H9 (cell line): Measurements from ENCODE around the gene NRP1. TPM values are rescaled to one million over a fixed set of nuclear protein-coding genes. Genes with fewer than 3 reads are reported as not detected.

Experiments used
- DNase-seq: peaks from one replicate; pipeline ENCODE4 v3.0.0-alpha.2; 2017
- H2AFZ ChIP-seq: one replicate; pipeline ENCODE4 v1.6.1; 2013; ENCODE audit warnings: mild to moderate bottlenecking, low read length, control low read depth, moderate library complexity
- H2AK5ac ChIP-seq: 2 replicates; pipeline ENCODE4 v1.6.1; 2013; ENCODE audit warnings: low read length, control low read depth, mixed read lengths; ENCODE audit not compliant: insufficient read length
- H2BK120ac ChIP-seq: one replicate; pipeline ENCODE4 v1.6.1; 2013; ENCODE audit warnings: low read depth, mild to moderate bottlenecking, low read length, control low read depth, inconsistent platforms; ENCODE audit not compliant: poor library complexity, severe bottlenecking
- H2BK12ac ChIP-seq: 2 replicates; pipeline ENCODE4 v1.6.1; 2013; ENCODE audit warnings: low read length, control low read depth, mixed read lengths, low read depth; ENCODE audit not compliant: insufficient read length
- H2BK15ac ChIP-seq: 2 replicates; pipeline ENCODE4 v1.6.1; 2013; ENCODE audit warnings: low read depth, low read length, control low read depth
- H2BK20ac ChIP-seq: one replicate; pipeline ENCODE4 v1.6.1; 2013; ENCODE audit warnings: low read depth, mild to moderate bottlenecking, low read length, control low read depth, inconsistent platforms; ENCODE audit not compliant: poor library complexity, severe bottlenecking
- H2BK5ac ChIP-seq: 2 replicates; pipeline ENCODE4 v1.6.1; 2013; ENCODE audit warnings: low read length, control low read depth, mixed read lengths; ENCODE audit not compliant: insufficient read length
- H3K14ac ChIP-seq: 2 replicates; pipeline ENCODE4 v1.6.1; 2013; ENCODE audit warnings: low read length, control low read depth; ENCODE audit not compliant: insufficient read depth
- H3K18ac ChIP-seq: 2 replicates; pipeline ENCODE4 v1.6.1; 2013; ENCODE audit warnings: low read depth, mild to moderate bottlenecking, mixed read lengths, low read length, control low read depth; ENCODE audit not compliant: insufficient read length
- H3K23ac ChIP-seq: 2 replicates; pipeline ENCODE4 v1.6.1; 2013; ENCODE audit warnings: low read length, control low read depth, mixed read lengths, low read depth; ENCODE audit not compliant: insufficient read length
- H3K23me2 ChIP-seq: 2 replicates; pipeline ENCODE4 v1.6.1; 2013; ENCODE audit warnings: low read depth, mild to moderate bottlenecking, mixed read lengths, low read length, control low read depth; ENCODE audit not compliant: insufficient read length, poor library complexity, severe bottlenecking
- H3K27ac ChIP-seq: 2 replicates; pipeline ENCODE4 v1.5.1; 2013; ENCODE audit warnings: low read length, control low read depth, mixed read lengths, low read depth; ENCODE audit not compliant: insufficient read length
- H3K27me3 ChIP-seq: 2 replicates; pipeline ENCODE4 v1.6.1; 2013; ENCODE audit warnings: low read length, control low read depth, inconsistent platforms; ENCODE audit not compliant: insufficient read depth
- H3K4ac ChIP-seq: 2 replicates; pipeline ENCODE4 v1.6.1; 2013; ENCODE audit warnings: low read depth, mild to moderate bottlenecking, control low read depth, inconsistent platforms, low read length, moderate library complexity
- H3K4me1 ChIP-seq: 2 replicates; pipeline ENCODE4 v1.6.1; 2013; ENCODE audit warnings: low read length, control low read depth, inconsistent platforms; ENCODE audit not compliant: insufficient read depth
- H3K4me2 ChIP-seq: 2 replicates; pipeline ENCODE4 v1.6.1; 2013; ENCODE audit warnings: low read length, control low read depth, mixed read lengths; ENCODE audit not compliant: insufficient read length, insufficient read depth
- H3K56ac ChIP-seq: 2 replicates; pipeline ENCODE4 v1.6.1; 2013; ENCODE audit warnings: low read depth, mild to moderate bottlenecking, mixed read lengths, low read length, control low read depth; ENCODE audit not compliant: insufficient read length
- H3K79me1 ChIP-seq: 2 replicates; pipeline ENCODE4 v1.6.1; 2013; ENCODE audit warnings: low read depth, mild to moderate bottlenecking, moderate library complexity, low read length, control low read depth, inconsistent platforms; ENCODE audit not compliant: insufficient read depth, poor library complexity, severe bottlenecking
- H3K79me2 ChIP-seq: 2 replicates; pipeline ENCODE4 v1.6.1; 2013; ENCODE audit warnings: low read length, control low read depth, inconsistent platforms; ENCODE audit not compliant: insufficient read depth
- H3K9ac ChIP-seq: 2 replicates; pipeline ENCODE4 v1.6.1; 2013; ENCODE audit warnings: low read length, control low read depth, mixed read lengths; ENCODE audit not compliant: insufficient read length; ENCODE audit errors: extremely low read depth
- H3K9me3 ChIP-seq: one replicate; pipeline ENCODE4 v1.6.1; 2013; ENCODE audit warnings: low read depth, low read length, inconsistent platforms; ENCODE audit not compliant: control insufficient read depth
- H3T11ph ChIP-seq: one replicate; pipeline ENCODE4 v1.6.1; 2013; ENCODE audit warnings: mild to moderate bottlenecking, low read length, control low read depth, inconsistent platforms
- H4K20me1 ChIP-seq: one replicate; pipeline ENCODE4 v1.6.1; 2013; ENCODE audit not compliant: control insufficient read depth, insufficient read length, insufficient read depth
- H4K5ac ChIP-seq: 2 replicates; pipeline ENCODE4 v1.6.1; 2013; ENCODE audit warnings: low read depth, mild to moderate bottlenecking, mixed read lengths, low read length, control low read depth; ENCODE audit not compliant: insufficient read length
- H4K8ac ChIP-seq: replicated peaks from 2 replicates; pipeline ENCODE4 v1.6.1; 2013; ENCODE audit warnings: low read length, control low read depth, mixed read lengths, low read depth; ENCODE audit not compliant: insufficient read length
- H4K91ac ChIP-seq: 2 replicates; pipeline ENCODE4 v1.6.1; 2013; ENCODE audit warnings: low read depth, mild to moderate bottlenecking, moderate library complexity, mixed read lengths, low read length, control low read depth; ENCODE audit not compliant: insufficient read length
- H3K27ac Mint-ChIP-seq, 3 experiments: 2 replicates in 2 of 3; 3 replicates in 1 of 3; pipeline ENCODE4 v1.8.0; 2020 to 2021; ENCODE audit warnings: mixed read lengths in 3 of 3, mild to moderate bottlenecking in 1 of 3, moderate library complexity in 1 of 3
- H3K27me3 Mint-ChIP-seq: 2 replicates; pipeline ENCODE4 v1.8.0; 2021; ENCODE audit warnings: low read depth, mild to moderate bottlenecking, moderate library complexity, mixed read lengths
- H3K36me3 Mint-ChIP-seq, 3 experiments: 2 replicates in 2 of 3; 3 replicates in 1 of 3; pipeline ENCODE4 v1.8.0; 2020 to 2021; ENCODE audit warnings: low read depth in 3 of 3, mixed read lengths in 3 of 3; ENCODE audit not compliant: insufficient read depth in 1 of 3
- H3K4me1 Mint-ChIP-seq, 2 experiments: 2 replicates each; pipeline ENCODE4 v1.8.0; 2020; ENCODE audit warnings: mixed read lengths in 2 of 2
- H3K4me3 Mint-ChIP-seq, 2 experiments: 2 replicates in 1 of 2; 3 replicates in 1 of 2; pipeline ENCODE4 v1.8.0; 2020 to 2021; ENCODE audit warnings: mild to moderate bottlenecking in 2 of 2, mixed read lengths in 2 of 2, moderate library complexity in 1 of 2
- H3K9me3 Mint-ChIP-seq, 2 experiments: 2 replicates in 1 of 2; 3 replicates in 1 of 2; pipeline ENCODE4 v1.8.0; 2020; ENCODE audit warnings: mild to moderate bottlenecking in 2 of 2, mixed read lengths in 2 of 2, moderate library complexity in 1 of 2
- CTCF ChIP-seq: fragments of 200-600 bp; sonication (generic); conservative IDR thresholded peaks from 3 replicates; pipeline ENCODE4 v1.8.0; 2021; ENCODE audit warnings: antibody characterized with exemption, mild to moderate bottlenecking
- WGBS: extraction: QIAGEN DNeasy Blood & Tissue Kit; methylation state at CpG from one replicate; pipeline ENCODE4 v1.1.7; 2013; ENCODE audit warnings: missing lambda C conversion rate, low lambda C conversion rate, mixed read lengths; ENCODE audit not compliant: insufficient read length; ENCODE audit errors: extremely low coverage; 5-methylcytosine and 5-hydroxymethylcytosine counted together
- total RNA-seq: library from RNA; stranded (reverse); gene quantifications from 2 replicates; pipeline ENCODE4 v1.2.1, GENCODE V29; 2021

Gene NRP1
- total RNA-seq, 1 experiment from 2014 or later, result 4.6 TPM

DNA sequence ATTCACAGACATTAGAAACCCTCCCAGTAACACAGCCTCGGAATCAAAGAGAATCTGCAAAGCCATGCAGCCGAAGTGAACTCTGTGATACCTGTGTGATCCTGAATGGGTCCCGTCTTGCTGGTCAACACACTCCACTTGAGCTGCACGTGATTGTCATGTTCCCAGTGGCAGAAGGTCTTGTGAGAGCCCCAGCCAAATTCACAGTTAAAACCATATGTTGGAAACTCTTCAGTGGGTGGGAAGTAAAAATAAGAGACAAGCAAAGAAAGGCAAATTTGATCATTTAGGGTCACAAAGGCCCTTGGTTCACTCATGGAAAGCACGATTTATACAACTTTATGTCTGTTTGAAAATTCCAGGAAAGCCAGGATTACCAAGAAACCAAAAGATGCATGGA, 142.3 kb downstream of the NRP1 start:
- WGBS, result no CpG with 5 or more reads among the region's 5 CpGs
- peaks cover 19 to 25% of the 10 kb centered on the region in 2 experiments for H3K4me1 Mint-ChIP-seq

More for the DNA sequence above, 142.3 kb downstream of the NRP1 start:
- H2BK12ac ChIP-seq, result no peak overlapping the region
- no peak overlapping the region for H3K18ac ChIP-seq
- no peak overlapping the region for H2BK20ac ChIP-seq
- no peak overlapping the region for H2AFZ ChIP-seq
- no peaks in the 10 kb centered on the region for H3K79me1 ChIP-seq
- no peak overlapping the region for H3K23ac ChIP-seq
- H3K4me1 ChIP-seq, result peaks cover 10% of the 10 kb centered on the region; the same call in 1 of the 2 replicates
- Mint-ChIP-seq H3K4me3 (no peak overlapping the region), H3K27ac (no peak overlapping the region), H3K9me3 (no peaks in the 10 kb centered on the region), H3K36me3 (no peaks in the 10 kb centered on the region), H3K27me3 (peaks cover 4% of the 10 kb centered on the region)
- DNase-seq, result no peak
- H3K27me3 ChIP-seq, result no peaks in the 10 kb centered on the region
- no peaks in the 10 kb centered on the region for H3K23me2 ChIP-seq
- H3K27ac ChIP-seq, result no peak overlapping the region
- H2BK120ac ChIP-seq, result no peak overlapping the region
- no peak for TF ChIP-seq CTCF
- H2BK5ac ChIP-seq, result no peak overlapping the region
- no peak overlapping the region for H3T11ph ChIP-seq
- no peak overlapping the region for H4K8ac ChIP-seq
- H3K79me2 ChIP-seq, result no peaks in the 10 kb centered on the region; the same call in 1 of the 2 replicates
- no peak overlapping the region for H3K9ac ChIP-seq
- no peak overlapping the region for H3K4ac ChIP-seq
- no peak overlapping the region for H4K5ac ChIP-seq
- no peak overlapping the region for H3K56ac ChIP-seq
- H2BK15ac ChIP-seq, result no peak overlapping the region
- no peak overlapping the region for H3K4me2 ChIP-seq
- H3K9me3 ChIP-seq, result no peaks in the 10 kb centered on the region
- H4K20me1 ChIP-seq, result no peaks in the 10 kb centered on the region
- H2AK5ac ChIP-seq, result no peak overlapping the region
- no peak overlapping the region for H3K14ac ChIP-seq
- no peak overlapping the region for H4K91ac ChIP-seq
